DND-41 (cell line): Measurements from ENCODE around the gene SDF2L1.

Experiments
- ATAC-seq: fragments of 200-7000 bp; cut with Tn5 transposase; 3 replicates; pipeline ENCODE4 v1.9.1; 2021; ENCODE audit warnings: low read depth; ENCODE audit not compliant: insufficient read depth
- DNase-seq: peaks from one replicate; pipeline ENCODE4 v3.0.0-alpha.2; 2020
- H2AFZ ChIP-seq: 2 replicates; pipeline ENCODE4 v1.6.0; 2012; ENCODE audit warnings: low read depth, low read length
- H3K27ac ChIP-seq: 2 replicates; pipeline ENCODE4 v1.5.1; 2012; ENCODE audit warnings: low read length, inconsistent platforms
- H3K27me3 ChIP-seq: fragments of 200-600 bp; sonication (generic); 2 replicates; pipeline ENCODE4 v1.6.0; 2012; ENCODE audit warnings: low read length, mild to moderate bottlenecking, inconsistent platforms; ENCODE audit not compliant: insufficient read depth, poor library complexity
- H3K36me3 ChIP-seq: 2 replicates; pipeline ENCODE4 v1.5.1; 2012; ENCODE audit warnings: low read length, inconsistent platforms; ENCODE audit not compliant: insufficient read depth
- H3K4me1 ChIP-seq: 2 replicates; pipeline ENCODE4 v1.5.1; 2012; ENCODE audit warnings: mild to moderate bottlenecking, low read length; ENCODE audit not compliant: insufficient read depth
- H3K4me2 ChIP-seq: 2 replicates; pipeline ENCODE4 v1.6.0; 2012; ENCODE audit warnings: mild to moderate bottlenecking, moderate library complexity, low read length, inconsistent platforms; ENCODE audit not compliant: insufficient read depth
- H3K4me3 ChIP-seq, 2 experiments: fragments of 200-600 bp in 1 of 2; shearing (Covaris generic) in 1 of 2; 2 replicates each; pipeline ENCODE4 v1.5.1; 2012 to 2016; ENCODE audit warnings: inconsistent platforms in 2 of 2, low read length in 2 of 2, mild to moderate bottlenecking in 2 of 2, low read depth in 1 of 2, moderate library complexity in 1 of 2
- H3K79me2 ChIP-seq: 2 replicates; pipeline ENCODE4 v1.6.0; 2012; ENCODE audit warnings: low read length, inconsistent platforms; ENCODE audit not compliant: insufficient read depth
- H3K9ac ChIP-seq: 2 replicates; pipeline ENCODE4 v1.6.0; 2012; ENCODE audit warnings: low read depth, mild to moderate bottlenecking, inconsistent platforms, low read length, moderate library complexity
- H3K9me3 ChIP-seq: 2 replicates; pipeline ENCODE4 v1.5.1; 2012; ENCODE audit warnings: low read length, moderate library complexity, mild to moderate bottlenecking, inconsistent platforms; ENCODE audit not compliant: insufficient read depth, severe bottlenecking
- H4K20me1 ChIP-seq: 2 replicates; pipeline ENCODE4 v1.6.0; 2012; ENCODE audit warnings: low read length; ENCODE audit not compliant: insufficient read depth
- CTCF ChIP-seq: IDR thresholded peaks from 2 replicates; pipeline ENCODE4 v1.5.1; 2012; ENCODE audit warnings: borderline replicate concordance, low read length, moderate library complexity, mild to moderate bottlenecking; ENCODE audit not compliant: poor library complexity, severe bottlenecking; ENCODE audit errors: extremely low read depth
- EZH2 ChIP-seq: IDR thresholded peaks from 3 replicates; pipeline ENCODE4 v1.6.1; 2012; ENCODE audit warnings: borderline replicate concordance, low read depth, mild to moderate bottlenecking, moderate library complexity, low read length, inconsistent platforms; ENCODE audit not compliant: severe bottlenecking

SDF2L1 gene

GRCh38 chr22:21624880-21625791 is 17.0 kb upstream of the SDF2L1 start:
- no peaks in the 10 kb centered on the region for H3K27me3 ChIP-seq
- no peak overlapping the region for H3K9ac ChIP-seq
- no peak for DNase-seq
- H3K9me3 ChIP-seq, result no peaks in the 10 kb centered on the region
- no peak for ATAC-seq
- no peak overlapping the region for H3K4me2 ChIP-seq
- H3K27ac ChIP-seq, result no peak overlapping the region
- H3K79me2 ChIP-seq, result peaks cover 89% of the 10 kb centered on the region
- H3K36me3 ChIP-seq, result peaks cover 76% of the 10 kb centered on the region
- no peak overlapping the region for H2AFZ ChIP-seq
- H3K4me3 ChIP-seq, result no peak overlapping the region
- TF ChIP-seq CTCF (no peak), EZH2 (no peak)
- peaks cover 29% of the 10 kb centered on the region for H3K4me1 ChIP-seq
- H4K20me1 ChIP-seq, result peaks cover 81% of the 10 kb centered on the region

- no peak for ATAC-seq
- DNase-seq, result no peak
- H3K27ac ChIP-seq, result no peak overlapping the region
- H3K4me2 ChIP-seq, result peak overlapping the region; percentile 34; the same call in 1 of the 2 replicates
- no peak overlapping the region for H3K9ac ChIP-seq
- TF ChIP-seq EZH2, result no peak
- TF ChIP-seq CTCF, result no peak
- peaks cover 79% of the 10 kb centered on the region for H3K79me2 ChIP-seq
- H3K4me1 ChIP-seq, result peaks cover 37% of the 10 kb centered on the region
- peaks cover 65% of the 10 kb centered on the region for H3K36me3 ChIP-seq
- H3K4me3 ChIP-seq, result no peak overlapping the region
- H4K20me1 ChIP-seq, result peaks cover 70% of the 10 kb centered on the region
- no peaks in the 10 kb centered on the region for H3K9me3 ChIP-seq
- no peak overlapping the region for H2AFZ ChIP-seq
- H3K27me3 ChIP-seq, result no peaks in the 10 kb centered on the region
Measured at GRCh38 chr22:21626073-21626734, 15.9 kb upstream of the SDF2L1 start.

GRCh38 chr22:21626735-21627469 is 15.2 kb upstream of the SDF2L1 start:
- H3K4me2 ChIP-seq, result peak overlapping the region; percentile 34; the same call in 1 of the 2 replicates

More at GRCh38 chr22:21626735-21627469, 15.2 kb upstream of the SDF2L1 start:
- Histone ChIP-seq H2AFZ (no peak overlapping the region), H3K9ac (no peak overlapping the region), H3K27ac (no peak overlapping the region), H3K4me3 (no peak overlapping the region), H3K36me3 (peaks cover 62% of the 10 kb centered on the region), H3K4me1 (peaks cover 44% of the 10 kb centered on the region), H3K9me3 (no peaks in the 10 kb centered on the region), H3K79me2 (peaks cover 76% of the 10 kb centered on the region), H3K27me3 (no peaks in the 10 kb centered on the region), H4K20me1 (peaks cover 67% of the 10 kb centered on the region)
- no peak for TF ChIP-seq CTCF
- TF ChIP-seq EZH2, result no peak
- DNase-seq, result no peak
- ATAC-seq, result no peak
